HG03521 (cell line): Measurements from ENCODE around the gene SLC7A4.

Experiments
- ATAC-seq: cut with Tn5 transposase; IDR thresholded peaks from one replicate; pipeline ENCODE4 v1.9.1; 2021; ENCODE audit warnings: mild to moderate bottlenecking, moderate library complexity; ENCODE audit not compliant: unreplicated experiment

Gene SLC7A4

DNA sequence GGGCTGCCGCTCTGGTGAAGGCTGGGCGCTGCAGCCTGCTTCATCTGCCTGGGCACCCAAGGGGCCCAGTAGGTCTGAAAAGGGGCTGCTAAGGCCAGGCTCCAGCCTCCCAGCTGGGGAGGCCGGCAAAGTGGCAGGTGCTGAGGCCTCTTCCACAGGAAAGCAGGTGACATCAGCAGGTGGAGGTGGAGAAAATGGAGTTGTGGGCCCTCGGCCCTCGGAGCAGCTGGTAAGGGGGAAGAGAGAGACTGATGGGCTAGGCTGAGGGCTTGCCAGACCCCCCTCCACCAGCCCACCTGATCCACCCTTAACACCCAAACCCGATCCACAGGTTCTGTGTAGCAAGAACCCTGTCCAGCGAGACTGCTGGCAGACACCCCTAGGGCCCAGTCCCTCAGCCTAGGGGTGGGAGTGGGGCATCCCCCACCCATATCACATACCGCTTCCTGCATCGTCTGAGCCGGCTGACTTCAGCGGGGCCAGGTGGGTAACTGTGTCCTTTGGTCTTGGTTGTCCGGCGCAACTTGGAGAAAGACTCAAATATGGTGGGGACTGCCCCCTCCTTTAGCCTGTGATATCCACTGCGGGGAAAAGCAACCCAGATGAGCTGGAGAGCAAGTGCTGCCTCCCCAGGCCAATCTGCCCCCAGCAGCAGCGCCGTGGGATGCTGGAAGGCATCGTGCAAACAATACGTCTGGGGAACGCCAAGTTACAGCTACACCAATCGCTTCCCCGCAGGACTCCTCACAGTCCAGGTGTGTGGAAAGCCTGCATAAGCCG lies 32.0 kb downstream of the SLC7A4 start:
- no peak for ATAC-seq

DNA sequence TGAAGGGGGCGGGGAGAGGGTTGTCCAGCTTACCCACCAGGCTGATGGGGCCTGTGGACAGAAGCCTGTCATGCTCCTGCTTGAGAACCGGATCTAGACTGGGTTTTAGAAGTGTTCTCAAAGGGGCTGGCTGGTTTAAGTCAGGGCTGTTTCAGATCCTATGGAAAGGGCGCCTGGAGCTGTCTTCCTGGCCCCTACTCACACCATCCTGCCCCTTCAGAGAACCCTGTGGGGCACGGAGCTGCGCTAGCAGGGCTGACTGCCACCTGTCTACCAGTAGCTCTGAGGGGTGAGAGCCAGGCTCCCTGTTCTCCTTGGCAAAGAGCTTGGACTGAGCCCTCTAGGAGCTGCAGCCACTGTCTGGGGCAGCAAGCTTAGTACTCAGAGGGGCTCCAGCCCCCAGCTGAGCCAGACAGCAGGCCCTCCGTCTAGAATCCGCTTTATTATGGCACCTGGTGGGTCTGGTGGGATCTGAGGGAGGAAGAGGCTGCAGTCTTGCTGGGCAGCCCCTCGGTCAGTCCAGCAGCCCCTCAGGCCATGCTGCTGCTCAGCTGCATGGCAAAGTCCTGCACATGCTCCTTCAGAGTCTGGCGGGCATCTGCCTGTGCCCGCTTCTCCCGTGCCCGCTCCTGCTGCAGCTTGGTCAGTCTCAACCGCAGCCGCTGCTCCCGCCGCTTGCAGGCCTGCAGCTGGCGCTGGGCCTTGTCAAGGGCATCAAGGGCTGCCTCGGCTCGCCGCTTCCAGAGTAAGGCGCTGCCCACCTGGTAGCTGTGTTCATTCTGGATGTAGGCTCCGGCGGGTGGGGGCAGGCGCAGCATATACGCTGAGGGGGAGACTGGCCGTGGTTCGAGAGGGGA lies 32.8 kb downstream of the SLC7A4 start:
- ATAC-seq: no peak

DNA sequence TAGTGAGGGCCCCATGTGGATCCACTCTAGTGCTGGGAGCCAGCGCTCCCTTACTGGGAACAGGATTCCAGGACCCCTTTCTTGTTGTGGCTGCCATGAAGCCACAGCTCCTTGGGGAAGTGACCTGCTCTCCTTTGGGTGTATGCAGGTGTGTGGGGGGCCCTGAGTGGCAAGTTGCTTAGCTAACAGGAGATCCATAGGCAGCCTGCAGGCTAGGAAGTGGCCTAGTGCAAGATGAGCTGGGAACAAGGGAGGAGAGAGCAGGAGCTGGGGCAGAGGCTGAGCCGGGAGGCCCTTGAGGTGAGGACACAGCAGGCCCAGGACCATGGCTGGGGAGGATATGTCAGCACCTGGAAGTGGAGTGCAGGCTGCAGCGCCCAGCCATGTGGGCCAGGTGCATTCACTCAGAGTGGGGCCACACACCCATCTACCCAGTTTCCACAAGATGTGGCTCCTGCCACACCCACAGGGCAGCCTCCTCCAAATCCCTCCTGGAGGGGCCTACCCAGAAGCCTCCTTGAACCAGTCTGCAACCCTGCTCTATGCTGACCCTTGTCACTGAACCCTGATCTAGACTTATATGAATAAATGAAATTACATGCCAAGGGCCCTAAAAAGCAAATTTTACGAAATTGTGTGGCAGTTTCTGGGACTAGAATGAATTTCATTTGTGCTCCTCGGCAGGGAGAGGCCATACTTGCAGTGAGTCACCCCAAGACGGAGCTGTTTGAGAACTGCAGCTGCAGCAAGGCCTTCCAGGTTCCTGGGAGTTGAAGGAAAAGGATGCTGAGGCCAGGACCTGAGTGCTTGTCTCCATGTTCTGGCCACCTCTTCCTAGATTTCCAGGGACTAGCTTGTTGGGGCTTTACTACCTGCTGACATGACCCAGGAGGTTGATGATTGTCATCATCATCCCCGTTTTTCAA lies 33.7 kb downstream of the SLC7A4 start:
- no peak for ATAC-seq

DNA sequence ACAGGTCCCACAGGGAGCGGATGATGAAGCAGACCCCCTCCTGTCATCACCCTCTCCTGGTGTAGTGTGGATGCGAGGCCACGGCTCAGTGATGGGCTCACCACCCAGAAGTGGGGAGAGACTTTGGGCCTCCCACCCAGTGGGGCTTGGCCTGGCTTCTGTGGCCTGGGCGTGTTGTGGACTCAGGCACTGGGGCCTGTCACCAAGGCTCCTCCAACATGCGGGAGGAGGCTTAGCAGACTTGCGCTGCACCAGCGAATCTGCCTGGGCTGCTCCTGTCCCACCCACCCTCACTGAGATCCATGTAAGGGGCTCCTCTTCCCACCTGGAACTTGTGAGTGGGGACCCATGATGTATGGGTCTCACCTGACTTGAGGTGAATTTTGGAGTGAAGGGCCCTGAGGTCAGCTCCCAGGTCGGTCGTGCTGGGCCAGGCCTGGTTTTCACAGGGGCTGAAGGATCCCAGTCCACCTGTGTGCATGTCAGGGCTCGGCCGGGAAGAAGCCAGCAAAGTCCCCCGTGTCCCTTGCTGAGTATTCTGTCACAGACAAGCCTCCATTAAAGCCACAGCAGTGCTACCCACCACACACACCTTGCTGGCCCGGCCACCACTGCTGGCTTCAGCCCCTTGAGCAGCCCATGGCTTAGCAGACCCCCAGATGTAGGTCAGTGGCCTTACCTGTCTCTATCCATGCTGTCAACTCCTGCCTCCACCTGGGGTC lies 34.7 kb downstream of the SLC7A4 start:
- no peak for ATAC-seq

DNA sequence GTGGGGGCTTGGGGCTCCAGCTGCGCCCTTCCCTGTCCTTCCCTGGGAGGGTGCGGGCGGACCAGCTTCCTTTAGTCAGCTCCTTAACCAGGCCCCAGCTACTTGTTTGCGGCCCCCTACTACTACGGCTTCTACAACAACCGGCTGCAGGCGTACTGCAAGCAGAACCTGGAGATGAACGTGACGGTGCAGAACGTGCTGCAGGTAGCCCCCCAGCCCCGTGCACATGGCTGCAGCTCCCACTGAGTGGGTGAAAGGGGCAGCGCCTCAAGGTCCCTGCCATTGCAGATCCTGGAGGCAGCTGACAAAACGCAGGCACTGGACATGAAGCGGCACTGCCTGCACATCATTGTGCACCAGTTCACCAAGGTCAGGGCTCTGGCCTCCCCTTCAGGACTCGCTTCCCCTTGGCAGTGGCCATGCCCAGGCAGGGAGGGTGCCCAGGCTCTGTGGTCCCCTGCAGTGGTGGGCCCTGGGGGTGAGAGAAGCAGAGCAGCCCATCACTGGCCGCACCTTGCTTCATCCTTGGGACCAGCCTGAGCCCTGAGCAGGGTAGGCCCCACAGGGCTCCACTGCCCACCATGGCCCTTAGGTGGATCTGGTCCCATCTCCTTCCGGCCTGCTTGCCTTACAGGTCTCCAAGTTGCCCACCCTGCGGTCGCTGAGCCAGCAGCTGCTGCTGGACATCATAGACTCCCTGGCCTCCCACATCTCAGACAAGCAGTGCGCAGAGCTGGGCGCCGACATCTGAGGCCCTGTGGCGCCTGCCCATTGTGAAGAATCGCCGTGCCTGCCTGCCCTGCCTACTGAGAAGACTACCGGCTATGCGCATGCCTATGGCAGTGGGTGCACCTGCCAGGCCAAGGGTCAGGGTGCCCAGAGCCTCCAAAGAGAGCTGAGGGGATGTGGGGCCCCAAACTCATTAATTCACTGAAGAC lies 35.5 kb downstream of the SLC7A4 start:
- ATAC-seq: no peak

DNA sequence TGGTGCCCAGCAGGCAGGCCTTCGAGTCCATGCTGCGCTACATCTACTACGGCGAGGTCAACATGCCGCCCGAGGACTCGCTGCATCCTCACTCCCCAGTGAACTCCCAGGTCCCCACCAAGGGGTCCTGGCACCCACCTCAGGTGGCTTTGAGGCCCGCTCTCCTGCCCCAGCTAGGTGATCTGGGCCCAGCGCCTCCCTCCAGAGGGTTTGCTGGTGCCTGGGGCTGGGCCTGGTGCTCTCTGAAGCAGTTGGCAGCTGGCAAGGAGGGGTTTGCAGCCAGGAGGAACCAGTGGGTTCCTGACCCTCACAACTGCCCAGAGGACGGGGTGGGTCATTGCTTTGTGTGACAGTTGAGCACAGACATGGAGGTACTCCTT lies 36.3 kb downstream of the SLC7A4 start:
- no peak for ATAC-seq

DNA sequence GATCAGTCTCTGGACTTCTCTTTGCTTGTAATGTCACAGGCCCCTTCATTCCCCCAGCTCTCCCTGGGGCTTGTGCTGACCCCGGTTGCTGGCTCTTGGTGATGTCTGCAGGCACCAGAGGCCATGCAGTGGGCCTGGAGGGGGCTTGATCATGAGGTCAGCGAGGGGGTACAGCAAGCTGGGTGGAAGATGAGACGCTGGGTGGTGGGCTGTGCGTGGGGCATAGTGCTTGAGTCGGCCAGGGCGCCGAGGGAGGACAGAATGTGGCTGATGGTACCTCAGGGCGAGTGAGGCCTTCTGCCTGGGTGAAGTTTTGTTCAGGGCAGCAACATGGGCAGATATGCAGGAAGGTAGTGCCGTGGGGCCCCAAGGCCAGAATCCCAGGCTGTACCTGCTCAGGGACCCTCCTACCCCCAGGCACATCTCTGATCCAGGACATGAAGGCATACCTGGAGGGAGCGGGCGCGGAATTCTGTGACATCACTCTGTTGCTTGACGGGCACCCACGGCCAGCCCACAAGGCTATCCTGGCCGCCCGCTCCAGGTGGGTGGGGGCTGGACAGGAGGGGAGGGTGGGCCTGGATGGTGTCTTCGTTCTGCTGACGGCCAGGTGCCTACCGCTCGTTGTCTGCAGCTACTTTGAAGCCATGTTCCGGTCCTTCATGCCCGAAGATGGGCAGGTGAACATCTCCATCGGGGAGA lies 36.9 kb downstream of the SLC7A4 start:
- no peak for ATAC-seq

DNA sequence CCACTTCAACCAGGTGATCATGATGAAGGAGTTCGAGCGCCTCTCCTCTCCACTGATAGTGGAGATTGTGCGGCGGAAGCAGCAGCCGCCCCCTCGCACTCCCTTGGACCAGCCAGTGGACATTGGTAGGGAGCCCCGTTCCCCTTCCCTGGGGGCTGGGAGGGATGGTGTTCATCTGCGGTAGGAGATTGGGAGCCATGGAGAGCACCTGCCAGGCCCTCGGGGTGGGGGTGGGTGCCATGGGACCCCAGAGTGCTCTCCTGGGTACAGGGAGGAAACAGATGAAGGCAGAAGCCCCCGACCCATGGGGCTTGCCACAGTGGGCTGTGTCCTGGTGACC lies 37.5 kb downstream of the SLC7A4 start:
- no peak for ATAC-seq

DNA sequence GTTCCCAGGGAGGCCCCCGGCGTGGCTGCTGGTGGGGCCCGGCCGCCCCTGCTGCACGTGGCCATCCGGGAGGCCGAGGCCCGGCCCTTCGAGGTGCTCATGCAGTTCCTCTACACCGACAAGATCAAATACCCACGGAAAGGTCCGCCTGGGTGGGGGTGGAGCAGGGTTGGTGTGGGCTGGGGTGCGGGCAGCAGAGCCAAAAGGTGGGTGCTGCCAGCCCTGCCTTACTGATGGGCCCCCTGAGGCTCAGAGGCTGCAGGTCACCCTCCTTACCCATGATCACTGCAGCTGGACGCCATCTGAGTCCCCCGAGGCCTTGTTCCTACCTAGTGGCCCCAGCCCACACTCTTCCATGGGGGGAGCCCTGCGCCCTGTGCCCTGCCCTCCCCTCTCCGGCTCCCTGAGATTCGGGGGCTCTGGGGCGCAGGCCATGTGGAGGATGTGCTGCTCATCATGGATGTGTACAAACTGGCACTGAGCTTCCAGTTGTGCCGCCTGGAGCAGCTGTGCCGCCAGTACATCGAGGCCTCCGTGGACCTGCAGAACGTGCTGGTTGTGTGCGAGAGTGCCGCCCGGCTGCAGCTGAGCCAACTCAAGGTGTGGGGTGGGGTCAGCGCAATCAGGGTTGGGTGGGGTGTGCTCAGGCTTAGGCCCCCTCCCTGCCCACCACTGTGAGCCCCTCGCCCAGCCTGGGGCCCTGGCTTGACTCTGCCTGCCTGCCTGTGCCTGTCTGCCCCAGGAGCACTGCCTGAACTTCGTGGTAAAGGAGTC lies 38.0 kb downstream of the SLC7A4 start:
- no peak for ATAC-seq

DNA sequence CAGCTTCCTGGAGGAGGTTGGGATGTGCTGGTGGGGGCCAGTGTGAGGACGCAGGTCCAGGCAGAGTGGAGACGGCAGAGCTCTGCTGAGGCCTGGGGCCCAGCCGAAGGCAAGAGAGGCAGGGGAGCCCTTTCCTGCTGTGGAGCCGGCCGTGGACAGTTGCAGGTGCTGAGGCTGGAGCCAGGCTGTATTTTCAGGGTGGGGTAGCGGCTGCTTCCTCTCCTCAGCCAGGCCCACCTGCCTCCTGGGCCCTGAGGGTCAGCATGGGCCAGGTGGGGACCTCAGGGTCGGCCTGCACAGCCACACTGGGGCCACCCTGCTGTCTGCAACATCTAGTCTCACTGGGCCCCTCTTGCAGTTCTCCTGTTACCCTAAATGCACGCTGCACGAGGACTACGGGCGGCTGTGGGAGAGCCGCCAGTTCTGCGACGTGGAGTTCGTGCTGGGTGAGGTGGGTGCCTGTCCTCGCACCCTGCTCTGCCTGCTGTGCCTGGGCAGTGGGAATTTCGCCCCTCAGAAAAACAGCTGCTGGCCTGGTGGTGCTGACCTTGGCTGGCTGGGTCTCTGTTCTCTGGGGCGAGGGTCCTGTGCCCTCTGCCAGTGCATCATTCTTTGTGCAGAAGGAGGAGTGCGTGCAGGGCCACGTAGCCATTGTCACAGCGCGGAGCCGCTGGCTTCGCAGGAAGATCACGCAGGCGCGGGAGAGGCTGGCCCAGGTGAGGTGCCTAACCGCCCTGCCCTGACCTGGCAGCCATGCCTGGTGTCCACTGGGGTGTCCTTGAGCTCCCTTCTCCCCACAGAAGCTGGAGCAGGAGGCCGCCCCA lies 38.8 kb downstream of the SLC7A4 start:
- ATAC-seq: no peak

DNA sequence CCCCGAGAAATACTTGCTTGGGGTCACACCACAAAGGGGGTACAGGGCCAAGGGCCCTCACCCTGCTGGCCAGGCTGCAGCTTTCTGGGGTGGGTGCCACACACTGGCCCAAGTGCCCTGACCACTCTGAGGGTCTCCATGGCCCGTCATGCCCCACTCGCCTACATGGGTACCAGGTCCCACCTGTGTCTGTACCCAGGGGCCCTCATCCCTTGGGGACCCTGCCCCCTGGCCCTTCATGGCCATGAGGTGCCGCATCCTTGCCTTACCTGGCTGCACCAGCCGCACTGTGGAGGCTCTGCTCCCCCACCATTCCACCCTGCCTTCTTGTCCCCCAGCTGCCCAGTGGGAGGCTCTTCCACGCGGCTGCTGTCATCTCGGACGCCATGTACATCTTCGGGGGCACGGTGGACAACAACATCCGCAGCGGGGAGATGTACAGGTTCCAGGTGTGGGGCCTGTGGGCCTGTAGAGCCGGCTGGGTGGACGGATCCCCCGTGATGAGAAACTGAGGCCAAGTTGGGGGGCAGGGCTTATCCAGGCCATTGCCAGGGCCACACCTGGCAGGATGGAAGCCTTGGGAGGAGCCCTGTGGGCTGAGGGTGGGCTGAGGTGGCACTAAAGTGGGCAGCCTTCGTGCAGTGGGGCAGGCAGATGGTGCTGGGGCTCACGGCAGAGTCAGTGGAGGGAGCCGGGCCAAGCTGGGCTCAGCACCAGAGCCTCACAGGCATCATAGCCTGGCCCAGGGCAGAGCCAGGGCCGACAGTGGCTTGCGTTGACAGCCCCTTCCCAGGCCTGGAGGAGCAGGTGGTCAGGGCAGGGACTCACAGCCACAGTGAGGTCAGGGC lies 39.7 kb downstream of the SLC7A4 start:
- ATAC-seq: no peak

DNA sequence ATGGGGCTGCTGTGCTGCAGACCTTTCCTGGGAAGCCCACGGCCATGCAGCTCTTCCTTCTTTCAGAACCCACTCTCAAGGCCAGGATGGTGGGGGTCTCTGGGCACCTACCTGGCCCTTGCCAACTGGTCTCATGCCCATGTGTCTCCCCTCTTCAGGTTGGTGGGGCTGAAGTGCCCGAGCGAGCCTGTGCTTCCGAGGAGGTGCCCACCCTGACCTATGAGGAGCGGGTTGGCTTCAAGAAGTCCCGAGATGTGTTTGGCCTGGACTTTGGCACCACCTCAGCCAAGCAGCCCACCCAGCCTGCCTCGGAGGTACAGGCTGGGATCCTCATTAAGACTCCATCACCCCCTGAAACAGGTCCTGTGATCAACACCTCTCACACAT lies 40.3 kb downstream of the SLC7A4 start:
- no peak for ATAC-seq

DNA sequence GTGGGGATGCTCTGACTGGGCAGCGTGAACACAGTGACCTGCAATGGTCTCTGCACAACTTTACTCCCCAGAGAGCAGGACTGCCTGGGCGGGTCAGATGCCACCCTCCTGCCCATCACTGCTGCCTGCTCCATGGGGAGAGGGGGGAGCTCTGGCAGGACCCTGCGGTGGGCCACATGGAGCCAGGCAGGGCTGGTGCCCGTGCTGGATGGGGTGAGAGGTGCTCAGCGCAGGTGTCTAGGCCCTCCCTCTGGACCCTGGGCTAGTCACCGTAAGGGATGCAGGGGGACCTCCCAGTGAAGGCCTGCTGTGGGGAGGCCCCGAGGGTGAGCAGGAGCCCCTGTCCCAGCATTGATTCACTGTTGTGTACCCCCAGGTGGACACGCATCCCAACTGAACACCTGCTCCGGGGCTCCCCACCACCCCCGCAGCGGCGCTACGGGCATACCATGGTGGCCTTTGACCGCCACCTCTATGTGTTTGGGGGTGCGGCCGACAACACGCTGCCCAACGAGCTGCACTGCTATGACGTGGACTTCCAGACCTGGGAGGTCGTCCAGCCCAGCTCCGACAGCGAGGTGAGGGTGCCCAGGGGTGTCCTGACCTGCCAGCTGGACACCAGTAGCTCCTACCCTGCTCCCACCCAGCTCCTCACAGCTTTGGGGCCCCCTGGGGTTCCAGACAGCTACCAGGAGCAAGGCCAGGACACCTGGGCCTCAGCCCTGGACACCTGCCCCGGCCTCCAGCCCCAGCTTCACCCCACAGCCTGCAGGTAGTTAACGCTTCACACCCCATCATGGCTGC lies 40.9 kb downstream of the SLC7A4 start:
- no peak for ATAC-seq

DNA sequence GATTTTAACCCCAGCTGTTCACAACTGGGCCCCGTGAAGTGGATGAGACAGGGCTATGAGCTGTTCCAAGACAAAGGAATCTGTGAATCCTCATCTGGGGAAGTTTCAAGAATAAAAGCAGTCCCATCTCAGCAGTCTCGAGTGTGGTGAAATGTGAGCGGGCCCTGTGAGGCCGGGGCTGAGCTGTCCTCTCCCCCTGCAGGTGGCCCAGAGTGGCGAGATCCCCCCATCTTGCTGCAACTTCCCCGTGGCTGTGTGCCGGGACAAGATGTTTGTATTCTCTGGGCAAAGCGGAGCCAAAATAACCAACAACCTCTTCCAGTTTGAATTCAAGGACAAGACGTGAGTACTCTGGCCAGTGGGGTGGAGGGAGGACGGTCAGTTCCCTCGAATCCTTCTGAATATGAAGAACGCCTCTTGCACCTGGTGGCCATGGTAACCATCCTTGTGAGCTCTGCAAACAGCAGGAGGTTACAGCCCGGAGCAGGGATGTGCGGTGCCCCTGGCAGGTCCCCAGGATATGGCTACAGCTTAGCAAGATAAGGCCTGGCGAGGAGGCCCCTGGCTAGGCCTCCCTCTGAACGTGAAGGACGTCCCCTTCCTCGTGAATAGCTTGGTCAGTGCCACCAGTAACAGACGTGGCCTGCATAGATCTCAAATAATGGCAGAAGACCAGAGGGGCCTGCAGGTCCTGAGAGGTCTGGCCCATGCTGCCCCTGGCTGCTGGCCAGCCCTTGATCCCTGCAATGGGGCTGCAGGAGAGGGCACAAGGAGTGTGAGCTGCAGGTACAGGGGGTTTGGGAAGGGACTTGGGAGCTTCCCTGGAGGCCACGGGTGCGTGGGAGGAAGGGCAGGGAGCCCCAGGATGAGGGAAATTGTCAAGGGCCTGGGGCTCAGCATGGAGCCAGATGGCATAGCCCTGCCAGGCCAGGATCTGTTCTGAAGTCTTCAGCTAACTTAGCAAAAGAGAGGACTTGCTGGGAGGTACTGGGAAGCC lies 41.9 kb downstream of the SLC7A4 start:
- ATAC-seq: no peak
